HL-60 (cell line): ENCODE measurements around the gene HPCA.

Experiments
- DNase-seq, 2 experiments: peaks; one replicate each; pipeline ENCODE4 v3.0.0-alpha.2; 2010 to 2020; ENCODE audit warnings: low read depth in 1 of 2, low spot score in 1 of 2
- H3K27ac ChIP-seq: fragments of 250-450 bp; sonication (Bioruptor Pico); replicated peaks from 2 replicates; pipeline ENCODE4 v1.5.1; 2020; ENCODE audit warnings: mild to moderate bottlenecking, moderate library complexity
- H3K27me3 ChIP-seq: fragments of 250-450 bp; sonication (Bioruptor Pico); 2 replicates; pipeline ENCODE4 v1.5.1; 2021; ENCODE audit warnings: mild to moderate bottlenecking, moderate library complexity; ENCODE audit not compliant: insufficient read depth, poor library complexity, severe bottlenecking
- H3K4me3 ChIP-seq: replicated peaks from 2 replicates; pipeline ENCODE4 v1.5.1; 2011; ENCODE audit warnings: mild to moderate bottlenecking, control low read depth, low read length; ENCODE audit not compliant: insufficient read depth
- CTCF ChIP-seq: IDR thresholded peaks from one replicate; pipeline ENCODE4 v1.5.1; 2011; ENCODE audit warnings: low read length, control low read depth, inconsistent platforms; ENCODE audit not compliant: insufficient read depth
- GABPA ChIP-seq: IDR thresholded peaks from 2 replicates; pipeline ENCODE4 v1.6.1; 2012; ENCODE audit warnings: low read depth
- POLR2AphosphoS5 ChIP-seq: IDR thresholded peaks from 2 replicates; pipeline ENCODE4 v1.6.1; 2012; ENCODE audit warnings: low read depth
- REST ChIP-seq: IDR thresholded peaks from 2 replicates; pipeline ENCODE4 v1.6.1; 2012; ENCODE audit warnings: low read depth; ENCODE audit not compliant: insufficient replicate concordance
- SPI1 ChIP-seq: IDR thresholded peaks from 2 replicates; pipeline ENCODE4 v1.6.1; 2012; ENCODE audit warnings: low read depth, mild to moderate bottlenecking, borderline replicate concordance

The HPCA gene

GRCh38 chr1:32897082-32898049 lies 11.1 kb downstream of the HPCA start:
- H3K27me3 ChIP-seq, result peaks cover 47% of the 10 kb centered on the region

GRCh38 chr1:32898056-32898455 lies 11.8 kb downstream of the HPCA start:
- Histone ChIP-seq H3K27ac (no peak overlapping the region), H3K27me3 (peaks cover 43% of the 10 kb centered on the region), H3K4me3 (no peak overlapping the region)
- no peak for DNase-seq
- TF ChIP-seq CTCF, result no peak
- TF ChIP-seq GABPA, result no peak
- TF ChIP-seq POLR2AphosphoS5, result no peak
- TF ChIP-seq REST, result no peak
- no peak for TF ChIP-seq SPI1

More at GRCh38 chr1:32897082-32898049, 11.1 kb downstream of the HPCA start:
- DNase-seq, result no peak
- Histone ChIP-seq H3K4me3 (no peak overlapping the region), H3K27ac (no peak overlapping the region)
- TF ChIP-seq GABPA, result no peak
- no peak for TF ChIP-seq POLR2AphosphoS5
- TF ChIP-seq REST, result no peak
- TF ChIP-seq SPI1, result no peak

- Histone ChIP-seq H3K27ac (no peak overlapping the region), H3K27me3 (peaks cover 37% of the 10 kb centered on the region), H3K4me3 (no peak overlapping the region)
- TF ChIP-seq POLR2AphosphoS5 (no peak), GABPA (no peak), SPI1 (no peak), CTCF (no peak), REST (no peak)
- no peak for DNase-seq
These were observed 12.7 kb downstream of the HPCA start for GRCh38 chr1:32898958-32899357.
